ENCODE measurements around the gene TUBB1.
"Not testable (repeated sequence)": the region's sequence is repeated elsewhere in the genome, so short reads cannot be mapped to it uniquely, and the experiment has no call there.

TUBB1 gene

DNA sequence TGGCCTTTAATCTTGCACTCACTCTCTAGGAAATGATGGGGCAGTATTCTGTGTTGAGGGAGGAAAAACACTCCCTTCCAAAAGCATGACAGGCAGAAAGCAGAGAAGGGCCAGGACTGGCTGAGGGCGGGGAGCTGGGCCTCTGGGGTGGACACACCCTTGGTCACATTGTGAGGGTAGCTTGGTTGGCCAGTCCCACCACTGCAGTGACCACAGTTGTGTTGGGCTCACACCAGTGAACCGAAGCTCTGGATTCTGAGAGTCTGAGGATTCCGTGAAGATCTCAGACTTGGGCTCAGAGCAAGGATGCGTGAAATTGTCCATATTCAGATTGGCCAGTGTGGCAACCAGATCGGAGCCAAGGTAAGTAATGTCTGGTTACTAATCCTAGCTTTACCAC is at the start of gene TUBB1:
TSS of gene TUBB1 (plus strand) at position 213 of the 400 bp plus-strand sequence. CDS start at position 307, 94 bp downstream.
- no peak for DNase-seq (ENCODE audit: low read depth, low spot score)

DNA sequence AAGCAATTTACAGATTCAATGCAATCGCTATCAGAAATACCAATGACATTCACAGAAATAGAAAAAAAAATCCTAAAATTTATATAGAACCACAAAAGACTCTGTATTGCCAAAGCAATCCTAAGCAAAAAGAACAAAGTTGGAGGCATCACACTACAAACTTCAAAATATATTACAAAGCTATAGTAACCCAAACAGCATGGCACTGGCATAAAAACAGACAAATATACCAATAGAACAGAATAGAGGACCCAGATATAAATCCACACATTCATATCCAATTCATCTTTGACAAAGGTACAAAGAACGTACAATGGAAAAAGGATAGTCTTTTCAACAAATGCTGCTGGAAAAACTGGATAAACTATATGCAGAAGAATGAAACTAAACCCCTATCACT is 49.8 kb upstream of the TUBB1 start:
- DNase-seq (ENCODE audit: low read depth, low spot score) = no peak

GRCh38 chr20:58970146-58970545 is 49.1 kb upstream of the TUBB1 start:
- DNase-seq (ENCODE audit: low read depth, low spot score) = no peak

DNA sequence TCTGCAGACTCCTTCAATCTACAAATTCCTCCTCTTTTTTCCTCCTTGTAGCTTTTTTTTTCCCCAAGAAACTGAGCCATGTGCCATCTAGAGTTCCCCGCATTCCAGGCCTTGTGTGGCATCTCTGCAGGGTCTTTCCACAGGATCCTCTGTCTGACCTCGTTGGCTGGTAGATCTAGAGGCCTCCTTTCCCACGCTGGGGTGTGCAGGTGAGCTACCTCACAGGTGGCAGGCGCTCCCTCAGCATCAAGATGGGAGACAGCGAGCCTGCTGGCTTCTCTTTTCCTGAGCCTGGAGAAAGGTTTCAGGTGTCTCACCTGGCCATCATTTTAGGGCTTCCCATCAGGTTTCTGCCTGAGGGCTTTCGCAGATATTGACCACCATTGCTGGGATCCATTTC is 47.8 kb upstream of the TUBB1 start:
- DNase-seq (ENCODE audit: low read depth, low spot score) = no peak

DNA sequence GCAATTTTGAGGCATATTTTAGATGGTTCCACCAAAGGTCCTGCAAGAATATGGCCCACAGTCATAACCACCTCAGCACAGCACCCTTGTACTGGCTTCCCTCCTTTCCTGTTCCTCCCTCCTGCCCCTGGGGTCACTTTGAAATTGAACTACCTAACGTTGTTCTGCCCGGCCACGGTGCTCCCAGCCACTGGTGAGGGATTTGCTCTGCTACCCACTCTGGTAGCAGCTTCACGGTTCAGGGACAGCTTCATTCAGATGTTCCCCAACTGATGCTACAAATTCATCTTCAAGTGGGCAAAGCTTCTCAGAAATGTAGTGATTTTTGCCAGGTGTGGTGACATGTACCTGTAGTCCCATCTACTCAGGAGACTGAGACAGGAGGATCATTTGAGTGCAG is 46.0 kb upstream of the TUBB1 start:
- DNase-seq (ENCODE audit: low read depth, low spot score) = no peak

- DNase-seq (ENCODE audit: low read depth, low spot score) = no peak
Observed at GRCh38 chr20:58973866-58974265, 45.4 kb upstream of the TUBB1 start.

- no peak for DNase-seq (ENCODE audit: low read depth, low spot score)
Observed at GRCh38 chr20:58975353-58975752, 43.9 kb upstream of the TUBB1 start.

GRCh38 chr20:58976061-58976730 is 43.0 kb upstream of the TUBB1 start:
- DNase-seq (ENCODE audit: low read depth, low spot score) = no peak

GRCh38 chr20:58978351-58979190 is 40.7 kb upstream of the TUBB1 start:
- no peak for DNase-seq (ENCODE audit: low read depth, low spot score)

DNA sequence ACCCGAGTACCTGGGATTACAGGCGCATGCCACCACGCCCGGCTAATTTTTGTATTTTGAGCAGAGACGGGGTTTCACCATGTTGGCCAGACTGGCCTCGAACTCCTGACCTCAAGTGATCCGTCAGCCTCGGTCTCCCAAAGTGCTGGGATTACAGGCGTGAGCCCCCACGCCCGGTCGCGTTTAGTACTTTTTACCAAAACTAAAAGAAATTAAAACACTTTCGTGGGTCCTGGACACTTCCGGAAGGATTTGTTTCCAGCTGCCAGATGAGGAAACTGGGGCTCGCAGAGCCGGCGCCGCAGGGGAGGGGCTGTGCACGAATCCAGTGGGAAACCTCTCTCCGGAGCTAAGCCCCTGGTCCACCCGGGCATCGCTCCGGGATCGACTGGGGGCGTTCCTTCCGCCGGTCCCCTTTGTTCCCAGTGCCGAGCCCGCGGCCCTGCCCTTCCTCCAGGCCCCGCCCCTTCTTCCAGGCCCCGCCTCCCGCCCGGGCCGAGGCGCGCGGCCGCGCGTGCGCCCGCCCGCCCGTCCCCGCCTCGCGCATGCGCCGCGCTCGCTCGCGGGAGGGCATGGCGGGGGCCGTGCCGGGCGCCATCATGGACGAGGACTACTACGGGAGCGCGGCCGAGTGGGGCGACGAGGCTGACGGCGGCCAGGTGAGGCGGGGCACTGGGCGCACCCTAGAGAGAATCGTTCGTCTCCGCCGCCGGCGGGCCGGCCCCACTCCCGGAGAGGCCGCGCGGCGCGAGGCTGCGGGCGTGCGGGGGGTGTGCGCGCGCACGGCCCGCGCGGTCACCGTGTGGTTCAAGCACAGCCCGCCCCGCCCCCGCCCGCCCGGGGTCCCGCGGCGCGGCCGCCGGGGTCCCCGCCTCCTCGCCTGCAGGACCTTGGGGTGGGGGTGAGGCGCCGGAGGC is 38.3 kb upstream of the TUBB1 start, which contains the start of gene NELFCD:
TSS of gene NELFCD (plus strand) at position 546 of the 917 bp plus-strand sequence. CDS start at position 600, 54 bp downstream.
- peak; percentile 53 for DNase-seq (ENCODE audit: low read depth, low spot score)

DNA sequence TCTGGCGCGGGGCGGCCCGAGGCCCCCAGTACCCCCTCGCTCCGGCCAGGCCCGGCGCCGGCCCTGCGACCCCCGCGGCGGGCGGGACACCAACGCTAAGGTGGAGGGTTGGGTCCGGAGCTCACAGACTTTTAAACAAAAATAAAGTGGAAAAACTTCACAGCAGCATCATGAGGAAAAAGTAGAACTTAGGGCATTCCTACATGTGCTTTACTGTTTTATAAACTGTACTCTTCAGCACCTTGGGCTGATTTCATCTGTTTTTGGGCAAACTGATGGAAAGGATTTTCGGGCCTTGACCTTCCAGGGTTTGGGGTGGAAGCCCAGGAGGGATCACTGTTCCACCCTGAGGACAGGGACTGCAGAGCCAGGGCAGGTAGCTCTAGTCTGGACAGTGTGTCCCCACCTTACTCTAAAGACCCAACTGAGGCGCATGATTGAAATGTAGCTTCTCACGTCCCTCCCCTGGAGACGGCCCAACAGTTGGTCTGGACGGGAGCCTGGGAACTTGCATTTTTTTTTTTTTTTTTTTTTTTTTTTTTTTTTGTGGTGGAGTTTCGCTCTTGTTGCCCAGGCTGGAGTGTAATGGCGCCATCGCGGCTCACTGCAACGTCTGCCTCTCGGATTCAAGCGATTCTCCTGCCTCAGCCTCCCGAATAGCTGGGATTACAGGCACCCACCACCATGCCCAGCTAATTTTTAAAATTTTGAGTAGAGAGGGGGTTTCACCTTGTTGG is 37.4 kb upstream of the TUBB1 start:
- no peak for DNase-seq (ENCODE audit: low read depth, low spot score)

- DNase-seq (ENCODE audit: low read depth, low spot score) = no peak
Observed at GRCh38 chr20:58982406-58983114, 36.7 kb upstream of the TUBB1 start.

- DNase-seq (ENCODE audit: low read depth, low spot score) = not testable (repeated sequence)
Observed at GRCh38 chr20:58983115-58983468, 36.1 kb upstream of the TUBB1 start.

DNA sequence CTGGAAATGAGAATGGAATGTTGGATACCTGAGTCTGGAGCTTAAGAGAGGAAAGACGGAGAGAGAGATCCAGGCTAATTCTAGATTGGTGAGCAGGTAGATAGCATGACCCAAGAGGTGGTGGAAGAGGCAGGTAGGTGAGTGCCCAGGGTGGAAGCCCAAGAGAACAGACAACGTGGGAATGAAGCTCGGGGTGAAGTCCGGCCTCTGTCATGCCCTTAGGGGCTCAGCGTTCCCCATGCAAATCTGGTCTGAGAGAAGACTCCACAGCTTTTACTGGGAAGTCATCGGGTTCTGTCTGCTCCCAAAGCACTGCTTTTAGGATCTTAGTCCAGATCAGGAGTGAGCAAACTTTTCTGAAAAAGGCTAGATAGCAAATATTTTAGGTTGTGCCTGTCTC is 34.5 kb upstream of the TUBB1 start:
- DNase-seq (ENCODE audit: low read depth, low spot score) = no peak

- no peak for DNase-seq (ENCODE audit: low read depth, low spot score)
Observed at GRCh38 chr20:58985656-58986055, 33.6 kb upstream of the TUBB1 start.

DNA sequence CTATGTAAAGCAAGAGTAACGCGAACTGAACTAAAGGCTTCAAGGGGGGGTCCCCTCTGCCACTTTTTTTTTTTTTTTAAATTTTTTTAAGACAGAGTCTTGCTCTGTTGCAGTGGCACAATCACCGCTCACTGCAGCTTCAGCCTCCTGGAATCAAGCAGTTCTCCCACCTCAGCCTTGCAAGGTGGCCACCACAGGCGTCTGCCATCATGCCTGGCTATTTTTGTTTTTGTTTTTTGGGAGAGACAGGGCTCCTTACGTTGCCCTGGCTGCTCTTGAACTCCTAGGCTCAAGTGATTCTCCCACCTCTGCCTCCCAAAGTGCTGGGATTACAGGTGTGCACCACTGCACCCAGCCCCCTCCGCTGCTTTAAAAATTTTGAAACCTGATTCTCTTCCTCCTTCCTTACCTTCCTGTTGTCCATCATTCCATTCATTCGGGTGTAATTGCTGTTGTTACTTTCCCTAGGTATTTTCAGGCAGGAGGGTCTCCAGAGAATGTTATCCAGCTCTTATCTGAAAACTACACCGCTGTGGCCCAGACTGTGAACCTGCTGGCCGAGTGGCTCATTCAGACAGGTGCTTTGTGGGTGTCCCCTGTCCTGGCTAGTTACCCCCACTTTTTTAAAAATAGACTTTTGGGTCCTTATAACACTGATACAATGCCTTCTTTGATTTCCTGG is 32.8 kb upstream of the TUBB1 start:
- DNase-seq (ENCODE audit: low read depth, low spot score) = no peak

- DNase-seq (ENCODE audit: low read depth, low spot score) = no peak
Observed at GRCh38 chr20:58986968-58987517, 32.2 kb upstream of the TUBB1 start.

DNA sequence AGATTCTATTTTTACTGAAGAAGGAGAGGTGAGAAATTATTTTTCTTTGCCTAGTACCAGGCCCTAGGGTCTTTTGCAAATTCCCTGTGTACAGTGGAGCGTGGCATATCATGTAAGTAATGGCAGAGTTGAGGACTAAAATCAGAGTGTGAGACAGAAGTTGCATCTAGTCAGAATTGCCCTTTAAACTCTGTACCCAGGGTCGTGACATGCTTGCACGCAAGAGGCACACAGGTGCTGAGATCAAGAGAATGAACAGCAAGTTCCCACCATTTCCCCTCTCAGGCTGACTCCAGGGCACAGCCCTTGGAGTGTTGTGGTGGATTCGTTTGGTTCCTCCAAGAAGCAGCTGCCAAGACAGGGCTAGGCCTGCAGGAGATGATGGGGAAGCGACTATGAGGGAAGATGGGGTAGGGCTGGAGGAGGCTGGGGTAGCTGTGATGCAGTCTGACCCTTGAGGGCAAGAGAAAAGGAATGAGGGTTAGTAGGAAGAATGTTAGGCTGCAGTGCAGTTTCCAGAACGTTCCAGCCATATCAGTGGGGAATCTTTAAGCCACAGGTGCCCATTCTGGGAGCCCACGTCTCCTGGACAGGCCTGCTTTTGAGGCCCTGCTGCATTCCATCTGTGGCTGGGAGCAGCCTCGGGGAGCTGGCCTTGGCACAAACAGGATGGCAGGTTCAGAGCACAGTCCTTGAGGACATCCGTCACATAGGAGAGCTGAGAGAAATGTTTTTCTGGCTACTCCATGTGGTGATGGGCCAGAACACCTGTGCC is 31.3 kb upstream of the TUBB1 start:
- no peak for DNase-seq (ENCODE audit: low read depth, low spot score)

DNA sequence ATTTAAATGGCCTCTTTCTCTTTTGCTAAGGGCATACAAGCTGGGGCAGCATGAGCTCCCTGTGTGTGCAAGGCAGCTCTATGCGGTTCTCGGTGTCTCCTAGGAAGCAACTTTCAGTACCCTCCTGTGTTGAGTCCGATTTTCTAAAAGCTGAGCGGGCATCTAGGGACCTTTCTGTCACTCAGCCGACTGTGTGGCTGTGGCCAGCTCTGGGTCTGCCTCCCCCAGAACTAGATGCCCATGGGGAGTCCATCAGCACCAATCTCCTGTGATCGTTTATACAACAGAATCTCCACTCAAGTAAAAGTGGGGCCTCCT is 30.7 kb upstream of the TUBB1 start:
- no peak for DNase-seq (ENCODE audit: low read depth, low spot score)

All from smooth muscle cell of the brain vasculature (primary cell).